GM23248 (cell line): Measurements from ENCODE around the gene TTC13.

ENCODE experiments used
- EZH2 ChIP-seq: fragments of 200-600 bp; sonication (generic); IDR thresholded peaks from 2 replicates; pipeline ENCODE4 v1.6.1; 2018; ENCODE audit warnings: antibody characterized with exemption, mild to moderate bottlenecking; ENCODE audit not compliant: insufficient read depth, poor library complexity, severe bottlenecking
- EZH2phosphoT487 ChIP-seq: fragments of 200-600 bp; sonication (generic); IDR thresholded peaks from 2 replicates; pipeline ENCODE4 v1.6.1; 2018; ENCODE audit warnings: antibody characterized with exemption, moderate library complexity, mild to moderate bottlenecking, low read depth; ENCODE audit not compliant: insufficient read depth

DNA sequence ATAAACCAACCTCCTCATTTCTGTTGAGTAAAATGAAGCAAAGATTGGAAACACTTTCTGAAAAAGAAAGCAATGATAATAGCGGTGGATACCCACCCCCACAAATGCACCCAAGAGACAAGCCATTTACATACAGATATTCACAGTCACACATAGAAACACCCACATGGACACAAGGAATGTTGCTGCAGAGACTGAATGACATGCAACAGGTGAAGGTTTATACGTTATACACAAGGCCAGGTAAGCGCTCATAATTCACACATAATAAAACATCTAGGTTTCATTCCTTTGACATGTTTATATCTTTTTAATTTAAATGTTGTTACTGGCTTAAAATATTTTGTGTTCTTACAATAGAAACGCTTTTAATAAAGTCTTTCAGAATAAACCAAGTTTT is 21.5 kb upstream of the TTC13 start:
- TF ChIP-seq EZH2phosphoT487 (no peak), EZH2 (no peak)
